AG04450 (cell line): ENCODE measurements around the gene FCN2. TPM values are rescaled to one million over a fixed set of nuclear protein-coding genes. Genes with fewer than 3 reads are reported as not detected.

ENCODE experiments used
- CTCF ChIA-PET: fragments of 300-600, 350-600 bp; formaldehyde crosslinking; extraction: SDS; loops from one replicate; lab custom pipeline; 2022; ENCODE audit warnings: antibody characterized with exemption, inconsistent platforms; lab: Charles Lee
- POLR2A ChIA-PET: fragments of 350-600 bp; formaldehyde crosslinking; extraction: SDS; loops from one replicate; lab custom pipeline; 2021; ENCODE audit warnings: antibody characterized with exemption, inconsistent platforms; lab: Yijun Ruan, JAX
- DNase-seq: peaks from one replicate; pipeline ENCODE4 v3.0.0-alpha.2; 2011; ENCODE audit warnings: low read depth, low spot score
- H3K27ac ChIP-seq: one replicate; pipeline ENCODE4 v1.5.1; 2012; ENCODE audit warnings: low read depth, low read length, control low read depth
- H3K27me3 ChIP-seq: one replicate; pipeline ENCODE4 v1.6.0; 2012; ENCODE audit warnings: low read length; ENCODE audit not compliant: control insufficient read depth, insufficient read depth
- H3K4me3 ChIP-seq: 2 replicates; pipeline ENCODE4 v1.5.1; 2011; ENCODE audit warnings: mild to moderate bottlenecking, low read depth, low read length, control low read depth
- H3K9me3 ChIP-seq: 2 replicates; pipeline ENCODE4 v1.5.1; 2012; ENCODE audit warnings: low read length; ENCODE audit not compliant: control insufficient read depth, insufficient read depth
- CTCF ChIP-seq: IDR thresholded peaks from 2 replicates; pipeline ENCODE4 v1.5.1; 2011; ENCODE audit warnings: low read depth, low read length, control low read depth, inconsistent platforms
- polyA plus RNA-seq: library from polyadenylated mRNA; depleted of rRNA; stranded (reverse); fragments of >200 nt; gene quantifications from 2 replicates; pipeline ENCODE4 v1.2.3, GENCODE V29; 2011

The FCN2 gene
- polyA plus RNA-seq, 1 experiment: not detected

DNA sequence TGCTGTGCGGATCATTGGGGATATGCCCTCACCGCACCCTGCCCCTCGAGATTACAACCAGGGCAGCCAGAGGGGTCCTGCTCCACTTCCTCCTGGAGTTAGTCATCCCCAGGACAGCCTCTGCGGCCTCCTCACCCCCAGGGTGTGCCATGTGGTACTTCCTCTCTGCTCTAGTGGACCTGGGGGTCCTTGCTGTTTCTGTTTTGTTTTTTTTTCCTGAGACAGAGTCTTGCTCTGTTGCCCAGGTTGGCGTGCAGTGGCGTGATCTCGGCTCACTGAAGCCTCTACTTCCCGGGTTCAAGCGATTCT lies 42.3 kb downstream of the FCN2 start:
- H3K4me3 ChIP-seq: no peak overlapping the region
- H3K9me3 ChIP-seq: peaks cover 3% of the 10 kb centered on the region; the same call in 1 of the 2 replicates
- no peak for TF ChIP-seq CTCF
- no peaks in the 10 kb centered on the region for H3K27me3 ChIP-seq
- ChIA-PET POLR2A (no interaction called here), CTCF (no interaction called here)
- no peak for DNase-seq
- H3K27ac ChIP-seq: no peak overlapping the region

DNA sequence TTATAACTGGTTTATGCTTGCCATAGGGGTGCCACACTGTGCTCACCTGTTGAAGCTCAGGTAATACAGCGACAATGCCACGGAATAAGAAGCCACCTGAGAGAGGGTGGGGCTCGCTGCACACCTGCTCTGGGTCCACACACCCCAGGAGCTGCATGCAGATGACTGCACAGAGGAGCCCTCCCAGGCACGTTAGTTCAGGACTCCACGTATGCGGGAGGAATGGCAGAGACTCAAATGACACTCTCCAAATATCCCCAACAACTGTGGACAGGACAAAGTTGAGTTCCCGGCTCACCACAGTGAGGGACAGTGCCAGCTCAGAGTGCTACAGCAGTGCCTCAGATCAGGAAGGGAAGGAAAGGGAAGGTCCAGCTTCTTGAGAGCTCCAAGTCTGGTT lies 42.9 kb downstream of the FCN2 start:
- Histone ChIP-seq H3K27ac (no peak overlapping the region), H3K9me3 (peaks cover 3% of the 10 kb centered on the region; the same call in 1 of the 2 replicates), H3K4me3 (no peak overlapping the region), H3K27me3 (peaks cover under 1% of the 10 kb centered on the region)
- CTCF ChIA-PET: no interaction called here
- no peak for TF ChIP-seq CTCF
- no peak for DNase-seq
- POLR2A ChIA-PET: no interaction called here

DNA sequence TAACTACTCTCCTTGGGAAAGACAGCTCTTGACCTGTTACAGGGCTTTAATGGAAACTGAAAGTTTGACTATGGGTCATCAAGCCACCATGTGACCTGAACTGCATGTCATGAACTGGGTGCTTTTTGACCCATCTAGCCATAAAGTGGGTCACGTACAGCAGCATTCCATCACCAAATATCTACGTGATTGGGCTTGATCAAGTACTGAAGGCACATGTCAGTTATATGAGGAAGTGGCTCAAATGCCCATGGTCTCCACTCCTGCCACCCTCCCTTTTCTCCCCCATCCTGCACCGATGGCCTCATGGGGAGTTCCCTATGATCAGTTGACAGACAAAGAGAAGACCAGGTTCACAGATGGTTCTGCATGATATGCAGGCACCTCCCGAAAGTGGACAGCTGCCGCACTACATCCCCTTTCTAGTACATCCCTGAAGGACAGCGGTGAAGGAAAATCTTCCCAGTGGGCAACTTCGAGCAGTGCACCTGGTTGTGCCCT lies 44.5 kb downstream of the FCN2 start:
- ChIA-PET CTCF (no interaction called here), POLR2A (no interaction called here)
- TF ChIP-seq CTCF: no peak
- Histone ChIP-seq H3K4me3 (no peak overlapping the region), H3K27ac (no peak overlapping the region), H3K27me3 (peaks cover 5% of the 10 kb centered on the region), H3K9me3 (no peaks in the 10 kb centered on the region)
- no peak for DNase-seq

GRCh38 chr9:134928436-134929192 lies 48.0 kb downstream of the FCN2 start:
- Histone ChIP-seq H3K27ac (no peak overlapping the region), H3K9me3 (no peaks in the 10 kb centered on the region), H3K27me3 (peaks cover 10% of the 10 kb centered on the region), H3K4me3 (no peak overlapping the region)
- no peak for DNase-seq
- ChIA-PET CTCF (no interaction called here), POLR2A (no interaction called here)
- no peak for TF ChIP-seq CTCF
